IPS-NIHi7 (cell line): Measurements from ENCODE around the gene LRRC56.
A peak's percentile ranks its signal among the peaks of the same experiment; 100 is the strongest.

Source experiments
- DNase-seq: peaks from one replicate; pipeline ENCODE4 v3.0.0; 2012; ENCODE audit warnings: mixed read lengths; ENCODE audit errors: extremely low spot score

Gene LRRC56

DNA sequence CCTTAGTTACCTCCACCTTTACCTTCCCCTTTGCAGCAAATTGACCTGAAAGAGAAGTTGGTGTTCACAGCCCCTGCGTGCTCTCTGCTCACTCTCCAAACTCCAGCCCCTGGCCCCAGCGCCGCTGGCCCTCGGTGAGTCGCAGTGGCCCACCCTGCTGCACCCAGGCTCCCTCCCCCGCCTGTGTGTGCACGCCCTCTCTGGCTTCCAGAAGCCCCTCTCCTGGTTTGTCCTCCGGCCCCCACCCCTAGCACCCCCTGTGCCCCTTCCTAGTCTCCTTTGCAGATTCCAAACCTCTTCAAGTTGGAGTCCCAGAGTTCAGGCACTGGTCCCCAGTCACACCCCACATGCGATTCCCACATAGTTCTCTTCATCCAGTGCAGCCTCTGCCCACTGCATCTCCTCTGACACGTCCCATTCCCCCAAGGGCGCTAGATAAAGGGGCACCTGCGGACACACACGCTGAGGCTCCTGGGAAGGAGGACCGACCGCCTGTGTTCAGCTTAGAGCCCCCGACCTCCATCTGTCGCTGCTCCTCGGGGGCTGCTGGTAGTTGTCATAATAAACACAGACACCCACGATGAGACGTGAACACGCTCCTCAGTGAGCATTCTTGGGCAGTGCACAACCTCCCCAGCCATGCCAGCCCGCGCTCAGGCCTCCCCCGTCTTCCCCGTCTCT lies 37.4 kb downstream of the LRRC56 start:
- no peak for DNase-seq

- no peak for DNase-seq
These were observed 38.1 kb downstream of the LRRC56 start for GRCh38 chr11:575313-575995.

DNA sequence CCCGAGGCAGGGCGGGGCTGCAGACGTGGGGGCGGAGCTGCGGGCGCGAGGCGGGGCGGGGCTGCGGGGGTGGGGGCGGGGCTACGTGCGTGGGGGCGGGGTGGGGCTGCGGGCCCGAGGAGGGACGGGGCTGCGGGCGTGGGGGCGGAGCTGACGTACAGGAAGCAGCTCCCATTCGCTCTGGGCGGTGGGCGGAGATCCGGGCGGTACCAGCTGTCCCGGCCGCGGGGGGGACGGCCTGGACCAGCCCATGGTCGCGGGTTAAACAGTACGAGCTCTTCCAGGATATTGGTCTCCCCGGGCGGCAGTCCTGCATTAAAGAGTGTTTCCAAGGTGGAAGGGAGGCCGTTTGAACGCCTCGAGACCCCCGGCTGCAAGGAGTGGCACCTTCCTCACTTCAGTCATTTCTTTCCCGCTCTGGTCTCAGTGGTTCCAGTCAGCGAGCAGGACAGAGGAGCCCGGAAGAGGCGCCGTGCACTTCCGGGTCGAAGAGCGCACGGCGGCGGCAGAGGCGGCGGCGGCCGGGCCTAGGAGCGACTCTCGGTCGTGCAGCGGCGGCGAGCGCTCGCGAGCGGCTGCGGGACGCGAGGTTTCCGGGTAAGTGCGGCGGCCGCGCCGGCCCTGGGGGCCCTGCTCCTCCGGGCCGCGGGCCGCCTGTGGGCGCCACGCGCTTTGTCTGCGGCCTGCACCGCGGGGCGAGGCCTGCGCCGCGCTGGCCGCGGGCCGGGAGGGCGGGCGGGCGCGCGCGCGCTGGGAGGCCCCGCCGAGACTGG lies 38.9 kb downstream of the LRRC56 start, which contains the start of gene PHRF1:
TSS of gene PHRF1 (plus strand) at position 475 of the 773 bp plus-strand sequence. CDS start 5,043 bp downstream, outside the sequence.
- DNase-seq: peak; percentile 99

GRCh38 chr11:576811-577610 lies 39.7 kb downstream of the LRRC56 start:
- no peak for DNase-seq

DNA sequence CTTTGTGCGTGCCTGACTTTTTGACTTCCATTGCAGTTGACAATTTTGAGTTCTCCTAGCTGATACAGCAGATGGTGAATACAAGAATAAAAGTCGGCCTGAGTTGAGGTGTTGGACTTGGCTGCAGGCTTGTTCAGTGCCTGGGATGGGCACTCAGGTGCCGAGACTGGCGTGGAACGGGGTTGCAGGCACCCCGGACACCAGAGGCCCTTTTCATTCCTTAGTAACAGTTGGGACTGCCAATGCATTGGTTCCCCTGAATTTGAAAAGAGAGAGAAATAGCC lies 40.2 kb downstream of the LRRC56 start:
- DNase-seq: no peak

DNA sequence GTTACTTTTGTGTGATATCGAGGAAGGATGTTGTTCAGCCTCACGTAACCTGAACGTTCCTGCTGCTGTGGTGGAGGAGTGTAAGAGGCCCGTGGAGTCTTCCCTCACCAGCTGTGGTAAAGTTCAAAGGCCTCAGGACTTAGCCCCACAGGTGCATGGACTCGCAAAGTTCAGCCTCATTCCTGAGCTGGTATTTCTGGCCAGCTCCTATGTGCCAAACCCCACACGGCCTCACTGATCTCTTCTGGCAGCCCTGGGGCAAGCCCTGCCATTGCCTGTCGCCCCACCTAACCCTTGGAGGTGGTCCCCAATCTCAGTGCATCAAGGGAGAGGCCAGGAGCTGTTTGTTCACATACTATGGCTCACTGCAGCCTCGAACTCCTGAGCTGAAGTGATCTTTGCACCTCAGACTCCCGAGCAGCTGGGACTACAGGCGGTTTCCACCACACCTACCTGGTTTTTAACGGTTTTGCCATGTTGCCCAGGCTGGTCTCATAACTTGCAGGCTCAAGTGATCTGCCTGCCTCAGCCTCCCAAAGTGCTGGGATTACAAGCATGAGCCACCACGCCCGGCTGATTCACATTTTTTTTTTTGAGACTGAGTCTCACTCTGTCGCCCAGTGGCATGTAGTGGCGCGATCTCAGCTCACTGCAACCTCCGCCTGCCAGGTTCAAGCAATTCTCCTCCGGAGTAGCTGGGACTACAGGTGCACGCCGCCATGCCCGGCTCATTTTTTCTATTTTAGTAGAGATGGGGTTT lies 41.1 kb downstream of the LRRC56 start:
- no peak for DNase-seq

GRCh38 chr11:579830-580601 lies 42.7 kb downstream of the LRRC56 start:
- DNase-seq: no peak

DNA sequence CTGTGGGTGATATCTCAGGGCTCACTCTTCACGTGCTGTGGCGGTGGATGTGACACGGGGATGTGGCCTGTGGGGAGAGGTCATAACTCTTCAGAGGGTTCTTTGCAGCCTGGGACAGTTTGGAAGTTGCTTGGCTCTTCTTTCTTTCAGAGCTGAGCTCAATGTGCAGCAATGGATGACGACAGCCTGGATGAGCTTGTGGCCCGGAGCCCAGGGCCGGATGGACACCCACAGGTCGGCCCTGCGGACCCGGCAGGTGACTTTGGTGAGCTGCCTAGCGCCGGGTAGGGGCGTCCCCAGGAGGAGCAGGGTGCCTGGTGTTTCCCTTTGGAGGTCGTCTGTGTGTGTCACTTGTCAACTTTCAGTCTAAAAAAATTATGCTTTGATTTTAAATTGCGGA lies 44.0 kb downstream of the LRRC56 start:
- no peak for DNase-seq

DNA sequence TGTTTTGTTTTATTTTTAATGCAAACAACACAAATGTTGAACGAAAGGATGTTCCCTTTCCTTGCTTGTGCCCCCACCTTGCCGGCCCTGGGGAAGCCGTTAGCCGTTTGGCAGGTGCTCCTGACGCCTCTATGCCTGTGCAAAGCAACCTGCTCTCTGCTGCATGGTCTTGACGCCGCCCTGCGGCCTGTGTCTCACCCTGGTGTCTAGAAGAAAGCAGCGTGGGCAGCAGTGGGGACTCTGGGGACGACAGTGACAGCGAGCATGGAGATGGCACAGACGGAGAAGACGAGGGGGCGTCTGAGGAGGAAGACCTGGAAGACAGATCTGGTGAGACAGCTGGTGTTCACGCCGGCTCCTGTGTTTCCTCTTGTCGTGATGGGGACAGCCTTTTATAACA lies 44.4 kb downstream of the LRRC56 start:
- no peak for DNase-seq

DNA sequence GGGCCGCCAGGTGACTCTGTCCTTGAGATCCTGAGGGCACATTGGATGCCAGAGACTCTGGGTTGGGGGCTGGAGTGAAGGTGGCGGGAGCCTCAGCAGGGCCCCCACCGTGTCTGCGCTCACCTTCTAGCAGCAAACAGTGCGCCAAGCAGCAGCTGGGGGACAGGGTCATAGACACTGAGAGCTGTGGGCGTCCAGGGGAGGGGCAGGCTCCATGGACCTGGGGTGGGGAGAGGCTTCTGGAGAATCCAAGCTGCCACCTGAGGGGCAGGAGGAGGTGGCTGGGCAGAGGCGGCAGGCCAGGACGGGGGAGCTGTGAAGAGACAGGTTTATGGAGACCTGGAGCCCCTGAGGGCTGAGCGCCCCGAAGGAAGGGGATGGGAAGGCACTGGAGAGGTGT lies 47.0 kb downstream of the LRRC56 start:
- DNase-seq: no peak

- DNase-seq: no peak
These were observed 49.3 kb downstream of the LRRC56 start for GRCh38 chr11:586376-587316.

DNA sequence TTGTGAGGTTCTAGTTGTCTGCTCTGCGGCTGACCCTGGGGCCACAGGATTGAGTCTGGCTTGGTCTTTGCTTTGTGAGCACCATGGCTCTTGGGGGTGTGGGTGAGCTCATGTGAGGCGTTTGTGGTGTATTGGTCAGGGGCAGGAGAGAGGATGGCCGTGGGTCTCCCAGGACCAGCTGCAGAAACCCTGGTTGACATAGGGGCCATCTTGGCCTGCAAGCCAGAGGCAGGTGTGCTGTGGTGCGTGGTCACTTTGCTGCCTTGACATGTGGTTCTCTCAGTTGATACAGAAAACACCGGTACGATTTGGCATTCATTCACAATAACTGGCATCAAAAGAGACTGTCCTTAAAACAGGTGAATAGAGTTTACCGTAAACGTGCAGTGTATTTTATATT lies 50.2 kb downstream of the LRRC56 start:
- DNase-seq: no peak

GRCh38 chr11:587978-588380 lies 50.7 kb downstream of the LRRC56 start:
- no peak for DNase-seq

GRCh38 chr11:589798-590197 lies 52.5 kb downstream of the LRRC56 start:
- no peak for DNase-seq

- DNase-seq: no peak
These were observed 53.7 kb downstream of the LRRC56 start for GRCh38 chr11:590997-591396.

DNA sequence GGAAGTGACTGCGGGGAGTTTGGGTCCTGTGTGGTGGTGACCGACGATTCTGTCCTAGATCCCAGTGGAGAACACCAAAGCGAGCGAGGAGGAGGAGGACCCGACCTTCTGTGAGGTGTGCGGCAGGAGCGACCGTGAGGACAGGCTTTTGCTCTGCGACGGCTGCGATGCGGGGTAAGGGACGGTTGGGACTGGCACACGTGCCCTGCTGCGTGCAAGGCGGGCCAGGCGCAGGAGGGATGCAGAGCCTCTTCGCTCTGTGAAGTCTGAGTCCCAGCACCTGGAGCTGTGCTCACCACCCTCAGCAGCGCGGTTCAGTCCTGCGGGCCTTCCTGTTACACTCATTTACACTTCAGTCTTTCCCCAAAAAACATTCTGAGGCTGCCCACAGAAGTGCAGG lies 55.2 kb downstream of the LRRC56 start:
- no peak for DNase-seq

GRCh38 chr11:592918-593317 lies 55.6 kb downstream of the LRRC56 start:
- no peak for DNase-seq

GRCh38 chr11:593347-593746 lies 56.0 kb downstream of the LRRC56 start:
- no peak for DNase-seq

DNA sequence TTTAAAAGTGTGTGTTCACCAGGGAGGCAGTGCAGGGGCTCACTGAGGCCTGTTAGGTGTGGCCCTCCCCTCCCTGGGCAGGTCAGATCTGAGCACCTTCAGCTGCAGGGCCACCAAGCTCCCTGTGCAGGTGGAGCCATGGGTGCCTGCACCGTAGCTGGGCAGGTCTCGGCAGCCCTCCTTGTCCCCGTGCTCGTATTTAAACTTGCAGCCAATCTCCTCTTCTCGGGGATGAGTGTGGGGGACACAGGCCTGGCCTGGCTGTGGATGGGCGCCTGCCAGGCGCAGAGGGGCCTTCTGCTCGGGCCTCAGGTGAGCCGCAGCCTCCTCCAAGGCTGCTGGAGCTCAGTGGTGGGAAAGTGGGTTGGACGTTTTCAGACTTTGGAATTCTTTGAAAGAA lies 58.1 kb downstream of the LRRC56 start:
- DNase-seq: no peak
